Measurements from ENCODE around the gene CENPX.

Gene CENPX

DNA sequence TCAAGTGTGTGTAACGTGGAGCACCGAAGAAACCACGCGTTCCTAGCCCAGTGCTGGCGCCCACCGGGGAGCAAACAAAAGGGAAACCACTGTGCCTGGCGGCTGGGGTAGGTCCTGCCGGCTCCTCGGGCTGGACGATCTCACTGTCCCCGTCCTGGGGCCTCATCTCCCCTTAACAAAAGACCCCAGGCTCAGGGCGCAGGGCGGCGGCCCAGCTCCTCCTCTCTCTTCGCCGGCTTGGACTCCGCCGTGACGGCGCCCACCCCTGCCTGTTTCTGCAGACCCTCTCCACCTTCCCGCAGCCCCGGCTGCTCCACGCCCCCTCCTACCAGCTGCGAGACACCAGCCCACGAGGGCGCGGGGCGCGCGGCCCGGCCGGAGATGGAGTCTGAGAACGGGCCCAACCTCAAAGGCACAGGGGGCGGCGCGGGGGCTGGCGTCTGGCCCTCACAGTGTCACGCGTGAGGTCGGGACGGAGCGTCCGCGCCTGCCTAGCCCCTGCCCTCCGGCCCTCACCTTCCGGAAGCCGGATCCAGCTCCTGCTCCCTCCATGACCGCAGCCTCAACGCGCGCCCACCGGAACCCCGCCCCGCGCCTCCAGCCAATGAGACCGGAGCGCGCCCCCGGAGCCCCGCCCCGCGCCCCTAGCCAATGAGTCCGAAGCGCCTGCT, at the start of gene CENPX:
TSS of gene CENPX (minus strand) at position 569 of the 671 bp plus-strand sequence. CDS start at position 552, 17 bp downstream.
- DNase-seq = no peak

DNA sequence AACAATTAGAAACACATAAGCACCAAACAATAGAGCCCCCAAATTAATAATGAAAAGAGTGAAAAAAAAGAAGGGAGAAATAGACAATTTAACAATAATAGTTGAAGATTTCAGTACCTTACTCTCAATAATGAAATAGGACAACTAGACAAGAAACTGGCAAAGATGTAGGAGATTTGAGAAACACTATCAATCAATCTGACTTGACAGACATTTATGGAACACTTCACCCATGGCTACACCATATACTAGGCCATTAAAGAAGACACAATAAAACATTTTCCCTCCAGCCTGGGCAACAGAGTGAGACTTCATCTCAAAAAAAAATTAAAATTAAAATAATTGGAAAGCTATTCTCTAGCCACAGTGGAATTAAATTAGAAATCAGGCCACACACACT, 47.9 kb upstream of the CENPX start:
- no peak for DNase-seq

GRCh38 chr17:82065638-82066303, 43.1 kb upstream of the CENPX start, which contains the start of gene DUS1L:
Gene DUS1L, minus strand, starts transcription at chr17:82065804. Its CDS starts 745 bp downstream, at chr17:82065059.
- peak; percentile 57 to 79 for DNase-seq

- no peak for DNase-seq
Observed at GRCh38 chr17:82065193-82065637, 42.5 kb upstream of the CENPX start.

GRCh38 chr17:82064433-82065192, 41.9 kb upstream of the CENPX start:
- no peak for DNase-seq

DNA sequence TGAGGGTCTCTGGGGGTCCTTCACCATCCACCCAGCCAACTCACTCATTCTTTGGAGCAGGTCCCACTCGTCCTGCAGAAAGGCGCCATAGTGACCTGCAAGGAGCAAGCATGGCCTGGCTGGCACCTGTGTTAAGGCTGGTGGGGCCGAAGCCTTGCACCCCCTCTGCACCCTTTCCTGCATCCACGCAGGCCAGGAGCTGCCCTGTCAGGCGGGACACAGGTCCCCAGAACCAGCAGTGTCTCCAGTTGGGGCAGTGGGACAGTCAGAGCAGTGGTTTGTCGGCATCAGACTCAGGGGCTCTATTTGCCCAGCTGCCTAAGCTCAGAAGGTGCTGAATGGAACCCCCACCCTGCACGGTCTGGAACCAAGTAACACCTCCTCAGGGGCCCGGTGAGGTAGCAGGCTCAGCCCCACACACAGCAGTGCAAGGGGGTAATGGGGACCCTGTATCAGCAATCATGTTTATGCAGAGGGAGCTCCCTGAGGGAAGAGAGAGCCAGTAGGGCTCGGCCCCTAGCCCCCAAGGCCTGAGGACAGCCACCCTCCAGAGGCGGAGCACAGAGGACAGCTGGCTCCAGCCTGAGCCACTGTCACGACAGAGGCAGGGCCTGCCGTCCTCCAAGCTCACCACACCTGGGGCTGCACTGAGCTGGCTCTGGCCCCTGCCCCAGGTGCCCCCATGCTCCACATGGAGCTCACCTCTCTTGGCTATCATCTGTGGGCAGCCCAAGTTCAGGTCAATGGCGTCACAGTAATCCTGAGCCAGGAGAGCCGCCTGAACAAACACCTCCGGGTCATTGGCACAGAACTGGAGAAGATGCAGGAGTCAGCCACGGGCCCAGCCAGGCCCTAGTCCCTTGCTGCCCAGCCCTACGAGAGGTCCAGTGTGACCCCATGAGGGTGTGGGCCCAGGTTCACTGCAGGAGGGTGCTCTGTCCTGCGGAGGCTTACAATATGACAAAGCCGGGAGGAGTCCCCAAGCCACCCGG, 41.0 kb upstream of the CENPX start:
- no peak for DNase-seq

GRCh38 chr17:82062984-82063368, 40.3 kb upstream of the CENPX start:
- DNase-seq = no peak

DNA sequence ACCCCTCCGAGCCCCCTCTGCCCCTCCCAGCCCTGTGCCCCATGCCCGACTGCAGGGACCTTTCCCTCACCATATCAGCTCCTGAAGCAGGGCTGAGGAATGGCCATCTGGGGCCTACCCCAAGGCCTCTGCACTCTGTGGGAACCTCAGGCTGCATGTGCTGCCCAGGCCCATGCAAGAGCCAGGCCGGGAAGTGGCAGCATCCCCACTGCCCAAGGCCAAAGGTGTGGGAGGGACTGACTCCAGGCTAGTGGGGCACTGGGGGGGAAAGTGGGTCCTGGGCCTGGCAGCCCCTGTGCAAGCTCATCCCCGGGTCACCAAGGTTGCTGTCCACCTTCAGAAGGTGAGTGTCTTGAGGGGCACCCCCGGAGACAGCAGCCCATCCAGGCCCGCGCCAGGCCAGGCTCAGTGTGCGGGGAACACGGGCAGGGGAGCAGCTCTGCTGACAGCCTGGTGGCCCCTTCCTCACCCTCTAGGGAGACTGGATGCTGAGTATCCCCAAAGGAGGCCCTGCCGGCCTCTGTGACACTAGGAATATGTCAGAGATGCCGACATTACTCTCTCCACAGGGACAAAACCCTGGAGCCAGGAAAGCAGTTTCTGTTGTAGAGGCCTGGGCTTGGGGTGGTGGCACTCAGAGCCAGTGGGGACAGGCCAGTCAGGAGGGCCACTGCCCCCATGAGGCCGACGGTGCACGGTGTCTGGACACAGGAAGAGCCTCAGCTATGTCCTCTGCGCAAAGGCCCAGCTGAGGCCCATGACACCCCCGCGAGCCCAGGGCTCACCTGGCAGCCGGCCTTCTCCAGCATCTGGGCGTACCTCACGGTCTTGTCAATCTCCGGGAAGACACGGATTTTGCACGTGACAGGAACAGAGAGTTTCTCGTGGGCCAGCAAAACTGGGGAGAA, 39.7 kb upstream of the CENPX start:
- no peak for DNase-seq

DNA sequence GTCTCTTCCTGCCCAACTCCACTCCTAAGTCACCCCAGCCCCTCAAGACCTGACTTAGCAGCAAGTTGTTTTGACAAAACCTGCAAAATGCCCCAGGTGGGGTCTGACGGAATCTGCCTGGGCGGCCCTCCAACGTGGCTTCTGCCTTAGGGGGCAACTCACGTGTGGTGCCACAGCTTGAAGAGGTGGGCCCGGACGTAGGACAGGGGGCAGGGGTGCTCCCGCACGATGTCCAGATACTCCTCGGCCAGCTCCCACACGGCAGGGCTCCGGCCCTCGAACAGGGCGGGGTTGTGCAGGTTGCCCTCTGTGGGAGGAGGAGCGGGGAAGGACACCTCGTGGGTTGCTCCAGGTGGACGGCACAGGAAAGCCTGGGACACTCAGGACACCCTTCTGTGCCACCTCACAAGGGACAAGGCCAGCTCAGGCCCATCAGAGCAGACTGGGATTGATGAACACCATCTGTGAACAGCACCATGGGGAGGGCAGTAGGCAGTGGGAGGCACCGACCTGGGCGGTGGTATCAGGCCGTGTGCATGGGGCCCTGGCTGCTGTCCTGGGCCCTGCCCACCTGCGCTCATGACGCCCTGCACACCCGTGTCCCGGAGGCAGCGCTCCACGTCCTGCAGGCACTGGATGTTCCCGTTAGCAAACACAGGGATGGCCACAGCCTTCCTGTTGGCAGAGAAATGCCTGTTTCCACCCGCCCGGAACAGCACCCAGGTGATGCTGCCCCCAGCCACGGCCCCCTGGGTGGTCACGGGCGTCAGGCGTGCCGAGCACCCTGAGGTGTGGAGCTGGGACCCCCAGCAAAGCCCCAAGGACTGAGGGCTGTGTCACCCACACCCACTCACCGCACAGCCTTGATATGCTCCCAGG, 38.6 kb upstream of the CENPX start:
- no peak for DNase-seq

DNA sequence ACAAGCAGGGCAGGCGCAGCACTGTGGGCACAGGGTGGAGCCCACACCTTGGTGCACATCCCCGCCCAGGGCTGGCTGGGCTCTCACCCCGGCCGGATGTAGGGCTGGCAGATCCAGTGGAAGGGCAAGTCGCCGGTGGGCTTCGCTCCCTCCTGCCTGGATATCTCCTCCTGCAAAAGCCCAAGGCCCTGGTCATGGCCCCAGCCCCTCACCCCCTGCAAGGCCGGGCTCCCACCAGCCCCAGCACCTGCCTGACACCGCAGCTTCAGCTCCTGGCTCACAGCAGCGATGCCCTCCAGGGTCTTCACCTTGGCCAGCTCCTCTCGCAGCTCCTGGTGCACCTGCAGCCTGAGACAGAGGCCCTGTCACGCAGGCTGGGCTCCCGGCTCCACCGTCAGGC, 37.9 kb upstream of the CENPX start:
- no peak for DNase-seq

- DNase-seq = no peak
Observed at GRCh38 chr17:82060001-82060380, 37.3 kb upstream of the CENPX start.

- no peak for DNase-seq
Observed at GRCh38 chr17:82059272-82060000, 36.8 kb upstream of the CENPX start.

- DNase-seq = no peak
Observed at GRCh38 chr17:82058855-82059249, 36.2 kb upstream of the CENPX start.

GRCh38 chr17:82058230-82058854, 35.7 kb upstream of the CENPX start:
- DNase-seq = no peak

DNA sequence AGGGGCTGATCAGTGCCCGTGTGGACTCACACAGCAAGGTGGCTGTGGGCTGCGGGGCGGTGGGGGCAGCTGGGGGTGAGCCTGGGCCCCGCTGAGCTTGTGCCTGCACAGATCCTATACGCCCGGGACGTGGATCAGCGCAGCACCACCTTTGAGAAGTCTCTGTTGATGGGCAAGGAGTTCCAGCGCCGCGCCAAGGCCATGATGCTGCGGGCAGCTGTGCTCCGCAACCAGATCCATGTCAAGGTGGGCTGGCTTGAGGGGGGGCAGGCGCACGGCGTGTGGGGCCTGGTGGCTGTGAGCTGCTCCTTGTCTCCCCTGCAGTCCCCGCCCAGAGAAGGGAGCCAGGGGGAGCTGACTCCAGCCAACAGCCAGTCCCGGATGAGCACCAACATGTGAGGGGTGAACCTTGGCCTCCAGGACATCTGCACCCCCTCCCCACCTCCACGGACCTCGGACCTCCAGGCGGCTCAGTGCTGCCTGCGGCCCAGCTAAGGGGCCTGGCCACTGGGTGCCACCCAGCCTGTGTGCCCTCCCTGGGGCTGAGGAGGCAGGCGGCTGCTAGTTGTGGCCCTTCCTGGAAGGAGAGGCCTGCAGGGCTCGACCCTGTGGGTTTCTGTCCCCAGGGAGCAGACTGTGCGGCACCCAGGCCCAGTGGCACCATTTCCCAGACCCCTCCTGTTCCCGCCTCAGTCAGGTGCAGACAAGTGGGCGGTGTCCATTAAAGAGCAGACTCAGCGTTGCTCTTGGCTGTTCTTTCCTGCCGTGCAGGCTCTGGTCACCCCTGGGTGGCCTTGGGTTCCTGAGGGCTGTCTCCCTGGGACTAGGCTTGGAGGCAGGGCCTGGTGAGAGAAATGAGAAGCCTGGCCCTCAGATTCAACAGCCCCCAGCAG, 34.3 kb upstream of the CENPX start:
- DNase-seq = no peak

GRCh38 chr17:82055965-82056728, 33.5 kb upstream of the CENPX start:
- no peak for DNase-seq

Data from CD4-positive, alpha-beta T cell treated with Interferon alpha-2 for 1 hour (primary cell).